Left renal pelvis (tissue), 4 donors: ENCODE measurements around the gene SEL1L3. TPM values are rescaled to one million over a fixed set of nuclear protein-coding genes. Genes with fewer than 3 reads are reported as not detected.

Experiments used
- DNase-seq, 4 donors: peaks; one replicate each; pipeline ENCODE4 v3.0.0-alpha.2; 2013; ENCODE audit warnings: low read depth in 4 of 4, low spot score in 3 of 4
- polyA plus RNA-seq, 4 donors: library from polyadenylated mRNA; unstranded; fragments of 120-200 nt; gene quantifications; one replicate each; pipeline ENCODE4 v1.2.1, GENCODE V29; 2013; ENCODE audit not compliant: insufficient read length in 4 of 4

Gene SEL1L3
- polyA plus RNA-seq, 4 donors = 11.2 to 25.6 (median 20.7) TPM

- no peak for DNase-seq
These were observed 41.5 kb downstream of the SEL1L3 start for GRCh38 chr4:25821267-25821666.

GRCh38 chr4:25818876-25819275 is 43.9 kb downstream of the SEL1L3 start:
- no peak for DNase-seq

GRCh38 chr4:25818371-25818871 is 44.4 kb downstream of the SEL1L3 start:
- DNase-seq = no peak

GRCh38 chr4:25817059-25817681 is 45.6 kb downstream of the SEL1L3 start:
- DNase-seq = no peak

- no peak for DNase-seq
These were observed 46.2 kb downstream of the SEL1L3 start for GRCh38 chr4:25816591-25817058.

- DNase-seq = no peak
These were observed 47.2 kb downstream of the SEL1L3 start for GRCh38 chr4:25815586-25815985.

GRCh38 chr4:25814301-25815136 is 48.3 kb downstream of the SEL1L3 start:
- no peak for DNase-seq

- no peak for DNase-seq
These were observed 49.2 kb downstream of the SEL1L3 start for GRCh38 chr4:25813448-25814106.

- no peak for DNase-seq
These were observed 50.9 kb downstream of the SEL1L3 start for GRCh38 chr4:25811841-25812240.

GRCh38 chr4:25811374-25811690 is 51.5 kb downstream of the SEL1L3 start:
- DNase-seq = no peak

- DNase-seq = no peak
These were observed 52.1 kb downstream of the SEL1L3 start for GRCh38 chr4:25810461-25811373.

- DNase-seq = no peak
These were observed 52.8 kb downstream of the SEL1L3 start for GRCh38 chr4:25809996-25810395.

- DNase-seq = no peak
These were observed 55.6 kb downstream of the SEL1L3 start for GRCh38 chr4:25807102-25807728.

- no peak for DNase-seq
These were observed 57.4 kb downstream of the SEL1L3 start for GRCh38 chr4:25805255-25805860.

GRCh38 chr4:25803720-25804225 is 59.0 kb downstream of the SEL1L3 start:
- DNase-seq = no peak

- DNase-seq = no peak
These were observed 61.2 kb downstream of the SEL1L3 start for GRCh38 chr4:25801594-25801993.

- DNase-seq = no peak
These were observed 62.5 kb downstream of the SEL1L3 start for GRCh38 chr4:25800245-25800644.

- DNase-seq = no peak
These were observed 63.3 kb downstream of the SEL1L3 start for GRCh38 chr4:25799522-25799921.

- no peak for DNase-seq
These were observed 65.7 kb downstream of the SEL1L3 start for GRCh38 chr4:25797136-25797535.
